ENCODE results near the gene NUDCD3. TPM values are rescaled to one million over a fixed set of nuclear protein-coding genes. Genes with fewer than 3 reads are reported as not detected.

NUDCD3 gene
- total and polyA plus RNA-seq, 2 of the 8 experiments (the other 6 are each of a cell fraction or from before 2014, with no cell fraction given): 35.2 to 93.7 TPM

GRCh38 chr7:44466300-44467216 lies 23.9 kb downstream of the NUDCD3 start:
- Histone ChIP-seq H3K36me3 (ENCODE audit: control insufficient read depth in 2 of 4, insufficient read depth in 4 of 4, low read length in 3 of 4) (peaks cover 0 to 13% (median 7%) of the 10 kb centered on the region in 4 experiments; a peak in 4 of 8 replicates), H4K91ac (replicated peaks; ENCODE audit: insufficient read length, low read length) (no peak overlapping the region), H3K9ac (replicated peaks in 1 of 4; ENCODE audit: extremely low read depth in 1 of 4, low read depth in 3 of 4, low read length in 3 of 4) (no peak overlapping the region), H3K23ac (ENCODE audit: insufficient read length) (no peak overlapping the region), H3K14ac (ENCODE audit: insufficient read length) (no peak overlapping the region), H3K4ac (replicated peaks; ENCODE audit: insufficient read length, low read depth, low read length) (no peak overlapping the region), H3K4me2 (ENCODE audit: insufficient read depth in 1 of 2, low read depth in 2 of 2, low read length in 2 of 2) (no peak overlapping the region), H4K8ac (ENCODE audit: extremely low read depth, insufficient read depth, low read length) (no peak overlapping the region), H2BK20ac (ENCODE audit: low read length) (no peak overlapping the region), H3K27me3 (replicated peaks in 1 of 4; ENCODE audit: control insufficient read depth in 3 of 4, extremely low read depth in 1 of 4, insufficient read depth in 3 of 4, low read length in 3 of 4) (no peaks in the 10 kb centered on the region), H2BK12ac (ENCODE audit: low read depth, low read length) (no peak overlapping the region), H2AFZ (ENCODE audit: low read length) (no peak overlapping the region), H3K27ac (ENCODE audit: low read depth, low read length) (no peak overlapping the region; the same call in 1 of the 2 replicates), H3K9me3 (ENCODE audit: insufficient read depth in 2 of 2, low read depth in 1 of 2, low read length in 1 of 2) (no peaks in the 10 kb centered on the region), H2BK15ac (ENCODE audit: low read length) (no peak overlapping the region), H2BK120ac (replicated peaks; ENCODE audit: low read depth, low read length) (no peak overlapping the region), H3K79me1 (ENCODE audit: low read depth, low read length) (peaks cover 15% of the 10 kb centered on the region), H3K79me2 (ENCODE audit: control insufficient read depth in 1 of 2, insufficient read depth in 2 of 2, low read length in 2 of 2) (peaks cover 0 to 64% of the 10 kb centered on the region in 2 experiments; a peak in 2 of 4 replicates), H3K18ac (ENCODE audit: extremely low read depth, low read length) (no peak overlapping the region), H3K4me3 (ENCODE audit: extremely low read depth in 1 of 4, insufficient read depth in 2 of 4, low read depth in 3 of 4, low read length in 4 of 4) (no peak overlapping the region), H2BK5ac (ENCODE audit: low read depth, low read length) (no peak overlapping the region), H2AK5ac (ENCODE audit: low read depth, low read length) (no peak overlapping the region), H3K23me2 (ENCODE audit: low read depth, low read length) (no peaks in the 10 kb centered on the region; the same call in 1 of the 2 replicates), H4K20me1 (replicated peaks in 1 of 2; ENCODE audit: control insufficient read depth in 1 of 2, insufficient read depth in 2 of 2, low read length in 2 of 2) (peaks cover 9 to 11% of the 10 kb centered on the region in 2 experiments), H3K56ac (replicated peaks; ENCODE audit: insufficient read length, low read depth, low read length) (no peak overlapping the region), H4K5ac (ENCODE audit: insufficient read length, low read depth, low read length) (no peak overlapping the region), H3K4me1 (replicated peaks in 1 of 4; ENCODE audit: control insufficient read depth in 3 of 4, insufficient read depth in 4 of 4, low read length in 3 of 4) (no peaks in the 10 kb centered on the region)
- DNase-seq (ENCODE audit: low read depth in 1 of 2, low spot score in 2 of 2) (no peak), FAIRE-seq (no peak)
- 78% methylated on average over 4 of the region's 4 CpGs; no CpG with 5 or more reads in 1 of the 2 experiments for WGBS, 2 experiments (ENCODE audit: extremely low coverage in 1 of 2, insufficient coverage in 1 of 2, insufficient read length in 1 of 2, insufficient replicate concordance in 2 of 2, low coverage in 1 of 2, low lambda C conversion rate in 2 of 2, missing lambda C conversion rate in 1 of 2)
- CTCF ChIA-PET (ENCODE audit: partially characterized antibody): interaction anchor here (0.6 to 1.6 kb wide), 6 partner anchors 9 to 226 kb away, joined by 3 to 5 read pairs (median 3); no protein-coding TSS in a partner anchor
- POLR2A ChIA-PET (ENCODE audit: partially characterized antibody): no interaction called here
- TF ChIP-seq TCF12 (IDR thresholded peaks at IDR 0.05; ENCODE audit: low read depth, low read length): no peak
- no peak for TF ChIP-seq CEBPB (IDR thresholded peaks at IDR 0.05; ENCODE audit: low read depth, low read length)
- TF ChIP-seq KDM5A (IDR thresholded peaks at IDR 0.05; ENCODE audit: low read length): no peak
- no peak for TF ChIP-seq HDAC2 (IDR thresholded peaks at IDR 0.05; ENCODE audit: borderline replicate concordance in 1 of 2, low read depth in 2 of 2, low read length in 2 of 2)
- TF ChIP-seq SIX5 (IDR thresholded peaks at IDR 0.05; ENCODE audit: low read depth, low read length): no peak
- TF ChIP-seq TBP (IDR thresholded peaks at IDR 0.05; ENCODE audit: low read depth, low read length): no peak
- no peak for TF ChIP-seq KDM1A (IDR thresholded peaks at IDR 0.05; ENCODE audit: borderline replicate concordance, low read length)
- TF ChIP-seq HDAC6 (IDR thresholded peaks at IDR 0.05; ENCODE audit: low read depth, low read length): no peak
- no peak for TF ChIP-seq ZNF274 (IDR thresholded peaks at IDR 0.05; ENCODE audit: borderline replicate concordance, extremely low read depth, low read length)
- TF ChIP-seq SRF (IDR thresholded peaks at IDR 0.05; ENCODE audit: low read depth, low read length): no peak
- TF ChIP-seq BRCA1 (IDR thresholded peaks at IDR 0.05; ENCODE audit: low read depth, low read length): no peak
- TF ChIP-seq RBBP5 (IDR thresholded peaks at IDR 0.05; ENCODE audit: borderline replicate concordance, low read depth, low read length): no peak
- no peak for TF ChIP-seq MAFK (IDR thresholded peaks at IDR 0.05; ENCODE audit: low read depth, low read length)

Measured in H1 (cell line).